GM12874 (cell line): Measurements from ENCODE around the gene HDAC10.

Source experiments
- CTCF ChIP-seq: IDR thresholded peaks from 2 replicates; pipeline ENCODE4 v1.5.1; 2011; ENCODE audit warnings: low read depth, mild to moderate bottlenecking, control low read depth, low read length, moderate library complexity; ENCODE audit not compliant: insufficient read depth

The HDAC10 gene

GRCh38 chr22:50253941-50254340 is 2.9 kb upstream of the HDAC10 start:
- TF ChIP-seq CTCF = no peak

GRCh38 chr22:50253046-50253915 is 2.2 kb upstream of the HDAC10 start:
- no peak for TF ChIP-seq CTCF

GRCh38 chr22:50252082-50253045 is 1.3 kb upstream of the HDAC10 start:
- TF ChIP-seq CTCF = peak; percentile 82

- TF ChIP-seq CTCF = 0 out of 2 replicates have a peak, but pooled peaks have one; percentile 9
Observed at GRCh38 chr22:50251477-50252081, 514 bp upstream of the HDAC10 start.

GRCh38 chr22:50250249-50250554 is 863 bp downstream of the HDAC10 start:
- no peak for TF ChIP-seq CTCF

- TF ChIP-seq CTCF = no peak
Observed at GRCh38 chr22:50249341-50250248, 1.5 kb downstream of the HDAC10 start.
